GM18508 (cell line): Measurements from ENCODE around the gene ALG10B.
"Not testable (repeated sequence)": the region's sequence is repeated elsewhere in the genome, so short reads cannot be mapped to it uniquely, and the experiment has no call there.

Experiments
- ATAC-seq: cut with Tn5 transposase; IDR thresholded peaks from one replicate; pipeline ENCODE4 v1.9.1; 2021; ENCODE audit warnings: moderate number of reproducible peaks; ENCODE audit not compliant: insufficient read depth, unreplicated experiment

ALG10B gene

GRCh38 chr12:38316391-38317129 is at the start of gene ALG10B:
Gene ALG10B (plus strand): TSS chr12:38316774. CDS start chr12:38316894, 120 bp downstream.
- peak; percentile 99 for ATAC-seq

GRCh38 chr12:38268612-38269011 is 48.0 kb upstream of the ALG10B start:
- no peak for ATAC-seq

- ATAC-seq = no peak
Observed at GRCh38 chr12:38269897-38270296, 46.7 kb upstream of the ALG10B start.

GRCh38 chr12:38279756-38280155 is 36.8 kb upstream of the ALG10B start:
- ATAC-seq = no peak

- ATAC-seq = no peak
Observed at GRCh38 chr12:38282886-38283285, 33.7 kb upstream of the ALG10B start.

- no peak for ATAC-seq
Observed at GRCh38 chr12:38289396-38289795, 27.2 kb upstream of the ALG10B start.

GRCh38 chr12:38291160-38291559 is 25.4 kb upstream of the ALG10B start:
- no peak for ATAC-seq

- ATAC-seq = not testable (repeated sequence)
Observed at GRCh38 chr12:38302972-38303371, 13.6 kb upstream of the ALG10B start.

- ATAC-seq = not testable (repeated sequence)
Observed at GRCh38 chr12:38321966-38322365, 5.4 kb downstream of the ALG10B start.

GRCh38 chr12:38324912-38325311 is 8.3 kb downstream of the ALG10B start:
- ATAC-seq = no peak

- no peak for ATAC-seq
Observed at GRCh38 chr12:38327356-38327755, 10.8 kb downstream of the ALG10B start.

GRCh38 chr12:38328306-38328895 is 11.8 kb downstream of the ALG10B start:
- ATAC-seq = no peak

- not testable (repeated sequence) for ATAC-seq
Observed at GRCh38 chr12:38330414-38330813, 13.8 kb downstream of the ALG10B start.

GRCh38 chr12:38332814-38333213 is 16.2 kb downstream of the ALG10B start:
- no peak for ATAC-seq

- ATAC-seq = no peak
Observed at GRCh38 chr12:38342444-38342843, 25.9 kb downstream of the ALG10B start.

- not testable (repeated sequence) for ATAC-seq
Observed at GRCh38 chr12:38343256-38343655, 26.7 kb downstream of the ALG10B start.

- ATAC-seq = not testable (repeated sequence)
Observed at GRCh38 chr12:38343916-38344315, 27.3 kb downstream of the ALG10B start.

GRCh38 chr12:38350342-38351174 is 34.0 kb downstream of the ALG10B start:
- ATAC-seq = peak; percentile 99

- ATAC-seq = not testable (repeated sequence)
Observed at GRCh38 chr12:38351175-38351508, 34.6 kb downstream of the ALG10B start.

- no peak for ATAC-seq
Observed at GRCh38 chr12:38367506-38367905, 50.9 kb downstream of the ALG10B start.

- no peak for ATAC-seq
Observed at GRCh38 chr12:38370311-38370710, 53.7 kb downstream of the ALG10B start.
